ENCODE measurements around the gene PPFIA3. TPM values are rescaled to one million over a fixed set of nuclear protein-coding genes. Genes with fewer than 3 reads are reported as not detected.

The PPFIA3 gene
- total and polyA plus RNA-seq, 2 donors from 2014 or later, result 7.1 to 20.0 TPM

- intact Hi-C loops (cut with DNase I), result no loop called here
- TF ChIP-seq, protein P1, sequence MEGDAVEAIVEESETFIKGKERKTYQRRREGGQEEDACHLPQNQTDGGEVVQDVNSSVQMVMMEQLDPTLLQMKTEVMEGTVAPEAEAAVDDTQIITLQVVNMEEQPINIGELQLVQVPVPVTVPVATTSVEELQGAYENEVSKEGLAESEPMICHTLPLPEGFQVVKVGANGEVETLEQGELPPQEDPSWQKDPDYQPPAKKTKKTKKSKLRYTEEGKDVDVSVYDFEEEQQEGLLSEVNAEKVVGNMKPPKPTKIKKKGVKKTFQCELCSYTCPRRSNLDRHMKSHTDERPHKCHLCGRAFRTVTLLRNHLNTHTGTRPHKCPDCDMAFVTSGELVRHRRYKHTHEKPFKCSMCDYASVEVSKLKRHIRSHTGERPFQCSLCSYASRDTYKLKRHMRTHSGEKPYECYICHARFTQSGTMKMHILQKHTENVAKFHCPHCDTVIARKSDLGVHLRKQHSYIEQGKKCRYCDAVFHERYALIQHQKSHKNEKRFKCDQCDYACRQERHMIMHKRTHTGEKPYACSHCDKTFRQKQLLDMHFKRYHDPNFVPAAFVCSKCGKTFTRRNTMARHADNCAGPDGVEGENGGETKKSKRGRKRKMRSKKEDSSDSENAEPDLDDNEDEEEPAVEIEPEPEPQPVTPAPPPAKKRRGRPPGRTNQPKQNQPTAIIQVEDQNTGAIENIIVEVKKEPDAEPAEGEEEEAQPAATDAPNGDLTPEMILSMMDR (IDR thresholded peaks at IDR 0.05; ENCODE audit: borderline replicate concordance, extremely low read depth, insufficient read depth), result no peak
- Histone ChIP-seq H3K4me3 (ENCODE audit: low read length in 3 of 3) (no peak overlapping the region), H3K36me3 (ENCODE audit: control insufficient read depth in 2 of 3, insufficient read depth in 3 of 3, low read length in 3 of 3) (peaks cover 0 to 24% (median 7%) of the 10 kb centered on the region in 3 donors), H3K9ac (ENCODE audit: low read length in 3 of 3) (no peak overlapping the region), H3K27me3 (ENCODE audit: control insufficient read depth, insufficient read depth, low read length) (no peaks in the 10 kb centered on the region), H3K9me3 (ENCODE audit: control insufficient read depth in 2 of 3, insufficient read depth in 1 of 3, low read length in 3 of 3) (no peaks in the 10 kb centered on the region), H3K27ac (ENCODE audit: low read depth in 2 of 2, low read length in 2 of 2) (no peak overlapping the region), H3K4me1 (ENCODE audit: control insufficient read depth in 2 of 3, insufficient read depth in 2 of 3, low read depth in 1 of 3, low read length in 3 of 3) (peaks cover 0 to 7% (median 0%) of the 10 kb centered on the region in 3 donors)
- DNase-seq (peak in 1 of 5 donors; percentile 76), FAIRE-seq (no peak)
Measured at GRCh38 chr19:49194408-49194807, 75.1 kb downstream of the PPFIA3 start.

DNA sequence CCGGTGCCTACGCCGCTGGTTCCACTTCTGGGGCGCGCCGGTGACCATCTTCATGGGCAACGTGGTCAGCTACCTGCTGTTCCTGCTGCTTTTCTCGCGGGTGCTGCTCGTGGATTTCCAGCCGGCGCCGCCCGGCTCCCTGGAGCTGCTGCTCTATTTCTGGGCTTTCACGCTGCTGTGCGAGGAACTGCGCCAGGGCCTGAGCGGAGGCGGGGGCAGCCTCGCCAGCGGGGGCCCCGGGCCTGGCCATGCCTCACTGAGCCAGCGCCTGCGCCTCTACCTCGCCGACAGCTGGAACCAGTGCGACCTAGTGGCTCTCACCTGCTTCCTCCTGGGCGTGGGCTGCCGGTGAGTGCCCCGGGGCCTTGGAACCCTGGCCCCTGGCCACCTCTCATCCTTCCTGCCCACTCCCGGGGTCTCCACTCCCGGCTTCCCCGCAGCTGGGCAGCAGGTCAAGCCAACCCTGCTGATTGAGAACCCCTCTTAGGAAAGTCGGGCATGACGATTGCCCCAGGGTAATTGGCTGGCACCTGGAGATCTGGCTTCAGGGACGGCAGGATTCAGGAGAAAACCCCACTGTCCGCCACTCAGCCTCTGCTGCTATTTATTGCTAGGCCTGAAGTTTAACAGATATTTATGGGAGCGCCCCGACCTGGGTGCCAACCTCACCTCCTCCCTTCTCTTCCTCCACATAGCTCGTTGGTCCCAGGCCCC, 77.3 kb downstream of the PPFIA3 start:
- no peaks in the 10 kb centered on the region for H3K4me1 ChIP-seq (ENCODE audit: control insufficient read depth in 2 of 3, insufficient read depth in 2 of 3, low read depth in 1 of 3, low read length in 3 of 3)
- H3K4me3 ChIP-seq (ENCODE audit: low read length in 3 of 3), result no peak overlapping the region
- peaks cover 0 to 11% (median 3%) of the 10 kb centered on the region in 3 donors for H3K36me3 ChIP-seq (ENCODE audit: control insufficient read depth in 2 of 3, insufficient read depth in 3 of 3, low read length in 3 of 3)
- DNase-seq (peak; percentile 74 to 89 (median 78)), FAIRE-seq (no peak)
- TF ChIP-seq, protein P1 (IDR thresholded peaks at IDR 0.05; ENCODE audit: borderline replicate concordance, extremely low read depth, insufficient read depth), result peak; percentile 0
- H3K27me3 ChIP-seq (ENCODE audit: control insufficient read depth, insufficient read depth, low read length), result no peaks in the 10 kb centered on the region
- peak overlapping the region in 1 of 2 donors; percentile 65 for H3K27ac ChIP-seq (ENCODE audit: low read depth in 2 of 2, low read length in 2 of 2)
- intact Hi-C loops (cut with DNase I), result no loop called here
- no peak overlapping the region for H3K9ac ChIP-seq (ENCODE audit: low read length in 3 of 3)
- no peaks in the 10 kb centered on the region for H3K9me3 ChIP-seq (ENCODE audit: control insufficient read depth in 2 of 3, insufficient read depth in 1 of 3, low read length in 3 of 3)

- no peaks in the 10 kb centered on the region for H3K9me3 ChIP-seq (ENCODE audit: control insufficient read depth in 2 of 3, insufficient read depth in 1 of 3, low read length in 3 of 3)
- FAIRE-seq (no peak), DNase-seq (no peak)
- TF ChIP-seq, protein P1 (IDR thresholded peaks at IDR 0.05; ENCODE audit: borderline replicate concordance, extremely low read depth, insufficient read depth), result no peak
- intact Hi-C loops (cut with DNase I), result no loop called here
- no peaks in the 10 kb centered on the region for H3K27me3 ChIP-seq (ENCODE audit: control insufficient read depth, insufficient read depth, low read length)
- H3K27ac ChIP-seq (ENCODE audit: low read depth in 2 of 2, low read length in 2 of 2), result no peak overlapping the region
- no peaks in the 10 kb centered on the region for H3K4me1 ChIP-seq (ENCODE audit: control insufficient read depth in 2 of 3, insufficient read depth in 2 of 3, low read depth in 1 of 3, low read length in 3 of 3)
- H3K9ac ChIP-seq (ENCODE audit: low read length in 3 of 3), result no peak overlapping the region
- H3K36me3 ChIP-seq (ENCODE audit: control insufficient read depth in 2 of 3, insufficient read depth in 3 of 3, low read length in 3 of 3), result peaks cover 0 to 19% (median 7%) of the 10 kb centered on the region in 3 donors
- H3K4me3 ChIP-seq (ENCODE audit: low read length in 3 of 3), result no peak overlapping the region
Measured at GRCh38 chr19:49200238-49200862, 81.0 kb downstream of the PPFIA3 start.

Other genes starting within 250 kb of the PPFIA3 start
- gene PPP1R15A, start 247.1 kb upstream of the PPFIA3 start, total RNA-seq, result 45.1 TPM
- 24.7 TPM for gene PPP1R15A, start 247.1 kb upstream of the PPFIA3 start, polyA plus RNA-seq (ENCODE audit: insufficient read depth, low read depth, low replicate concordance)
- gene TULP2, start 220.8 kb upstream of the PPFIA3 start, total RNA-seq, result not detected
- not detected for gene TULP2, start 220.8 kb upstream of the PPFIA3 start, polyA plus RNA-seq (ENCODE audit: insufficient read depth, low read depth, low replicate concordance)
- 265 TPM for gene NUCB1, start 219.2 kb upstream of the PPFIA3 start, total RNA-seq
- 503 TPM for gene NUCB1, start 219.2 kb upstream of the PPFIA3 start, polyA plus RNA-seq (ENCODE audit: insufficient read depth, low read depth, low replicate concordance)
- 0.60 TPM for gene DHDH, start 185.8 kb upstream of the PPFIA3 start, total RNA-seq
- 26.3 TPM for gene DHDH, start 185.8 kb upstream of the PPFIA3 start, polyA plus RNA-seq (ENCODE audit: insufficient read depth, low read depth, low replicate concordance)
- gene BAX, start 164.7 kb upstream of the PPFIA3 start, total RNA-seq, result 76.7 TPM
- gene BAX, start 164.7 kb upstream of the PPFIA3 start, polyA plus RNA-seq (ENCODE audit: insufficient read depth, low read depth, low replicate concordance), result 141 TPM
- 1,841 TPM for gene FTL, start 154.2 kb upstream of the PPFIA3 start, total RNA-seq
- 17,016 TPM for gene FTL, start 154.2 kb upstream of the PPFIA3 start, polyA plus RNA-seq (ENCODE audit: insufficient read depth, low read depth, low replicate concordance)
- gene GYS1, start 126.2 kb upstream of the PPFIA3 start, total RNA-seq, result 41.5 TPM
- gene GYS1, start 126.2 kb upstream of the PPFIA3 start, polyA plus RNA-seq (ENCODE audit: insufficient read depth, low read depth, low replicate concordance), result 23.9 TPM
- 57.0 TPM for gene RUVBL2, start 125.7 kb upstream of the PPFIA3 start, total RNA-seq
- 83.6 TPM for gene RUVBL2, start 125.7 kb upstream of the PPFIA3 start, polyA plus RNA-seq (ENCODE audit: insufficient read depth, low read depth, low replicate concordance)
- gene LHB, start 102.5 kb upstream of the PPFIA3 start, total RNA-seq, result not detected
- not detected for gene LHB, start 102.5 kb upstream of the PPFIA3 start, polyA plus RNA-seq (ENCODE audit: insufficient read depth, low read depth, low replicate concordance)
- not detected for gene CGB3, start 95.2 kb upstream of the PPFIA3 start, total RNA-seq
- gene CGB3, start 95.2 kb upstream of the PPFIA3 start, polyA plus RNA-seq (ENCODE audit: insufficient read depth, low read depth, low replicate concordance), result not detected
- not detected for gene CGB2, start 87.7 kb upstream of the PPFIA3 start, total RNA-seq
- not detected for gene CGB2, start 87.7 kb upstream of the PPFIA3 start, polyA plus RNA-seq (ENCODE audit: insufficient read depth, low read depth, low replicate concordance)
- gene CGB1, start 82.6 kb upstream of the PPFIA3 start, total RNA-seq, result not detected
- not detected for gene CGB1, start 82.6 kb upstream of the PPFIA3 start, polyA plus RNA-seq (ENCODE audit: insufficient read depth, low read depth, low replicate concordance)
- not detected for gene CGB5, start 75.7 kb upstream of the PPFIA3 start, total RNA-seq
- gene CGB5, start 75.7 kb upstream of the PPFIA3 start, polyA plus RNA-seq (ENCODE audit: insufficient read depth, low read depth, low replicate concordance), result not detected
- gene CGB8, start 70.4 kb upstream of the PPFIA3 start, total RNA-seq, result not detected
- not detected for gene CGB8, start 70.4 kb upstream of the PPFIA3 start, polyA plus RNA-seq (ENCODE audit: insufficient read depth, low read depth, low replicate concordance)
- not detected for gene CGB7, start 61.8 kb upstream of the PPFIA3 start, total RNA-seq
- gene CGB7, start 61.8 kb upstream of the PPFIA3 start, polyA plus RNA-seq (ENCODE audit: insufficient read depth, low read depth, low replicate concordance), result not detected
- 0.28 TPM for gene NTF4, start 54.7 kb upstream of the PPFIA3 start, total RNA-seq
- not detected for gene NTF4, start 54.7 kb upstream of the PPFIA3 start, polyA plus RNA-seq (ENCODE audit: insufficient read depth, low read depth, low replicate concordance)
- gene KCNA7, start 46.8 kb upstream of the PPFIA3 start, total RNA-seq, result not detected
- not detected for gene KCNA7, start 46.8 kb upstream of the PPFIA3 start, polyA plus RNA-seq (ENCODE audit: insufficient read depth, low read depth, low replicate concordance)
- 203 TPM for gene SNRNP70, start 34.1 kb upstream of the PPFIA3 start, total RNA-seq
- gene SNRNP70, start 34.1 kb upstream of the PPFIA3 start, polyA plus RNA-seq (ENCODE audit: insufficient read depth, low read depth, low replicate concordance), result 144 TPM
- 4.7 TPM for gene LIN7B, start 5.2 kb upstream of the PPFIA3 start, total RNA-seq
- 9.7 TPM for gene LIN7B, start 5.2 kb upstream of the PPFIA3 start, polyA plus RNA-seq (ENCODE audit: insufficient read depth, low read depth, low replicate concordance)
- gene C19orf73, start 401 bp upstream of the PPFIA3 start, total RNA-seq, result 0.82 TPM
- gene C19orf73, start 401 bp upstream of the PPFIA3 start, polyA plus RNA-seq (ENCODE audit: insufficient read depth, low read depth, low replicate concordance), result 3.9 TPM
- gene HRC, start 35.9 kb downstream of the PPFIA3 start, total RNA-seq, result 7.0 TPM
- gene HRC, start 35.9 kb downstream of the PPFIA3 start, polyA plus RNA-seq (ENCODE audit: insufficient read depth, low read depth, low replicate concordance), result 4.2 TPM
- gene TRPM4, start 38.2 kb downstream of the PPFIA3 start, total RNA-seq, result 89.1 TPM
- 47.6 TPM for gene TRPM4, start 38.2 kb downstream of the PPFIA3 start, polyA plus RNA-seq (ENCODE audit: insufficient read depth, low read depth, low replicate concordance)
- 3.7 TPM for gene SLC6A16, start 205.6 kb downstream of the PPFIA3 start, total RNA-seq
- 1.5 TPM for gene SLC6A16, start 205.6 kb downstream of the PPFIA3 start, polyA plus RNA-seq (ENCODE audit: insufficient read depth, low read depth, low replicate concordance)
- 35.7 TPM for gene CD37, start 215.9 kb downstream of the PPFIA3 start, total RNA-seq
- gene CD37, start 215.9 kb downstream of the PPFIA3 start, polyA plus RNA-seq (ENCODE audit: insufficient read depth, low read depth, low replicate concordance), result 3.8 TPM
- gene TEAD2, start 242.9 kb downstream of the PPFIA3 start, total RNA-seq, result 30.2 TPM
- 15.7 TPM for gene TEAD2, start 242.9 kb downstream of the PPFIA3 start, polyA plus RNA-seq (ENCODE audit: insufficient read depth, low read depth, low replicate concordance)
- gene DKKL1, start 244.3 kb downstream of the PPFIA3 start, total RNA-seq, result 0.57 TPM
- gene DKKL1, start 244.3 kb downstream of the PPFIA3 start, polyA plus RNA-seq (ENCODE audit: insufficient read depth, low read depth, low replicate concordance), result 0.95 TPM

Measured in kidney (tissue), 14 donors.